Medulla oblongata (tissue), 1 donor: ENCODE data around the gene KCNQ4.

ENCODE experiments used
- DNase-seq: peaks from one replicate; pipeline ENCODE4 v3.0.0-alpha.2; 2015; ENCODE audit errors: extremely low spot score

KCNQ4 gene

GRCh38 chr1:40858856-40859416, 75.3 kb downstream of the KCNQ4 start:
- DNase-seq, result no peak

- DNase-seq, result peak; percentile 38
Measured at GRCh38 chr1:40860706-40861223, 77.2 kb downstream of the KCNQ4 start.

- no peak for DNase-seq
Measured at GRCh38 chr1:40861224-40862003, 77.8 kb downstream of the KCNQ4 start.

GRCh38 chr1:40862008-40862863, 78.6 kb downstream of the KCNQ4 start, which contains the start of gene CITED4:
Gene CITED4, minus strand, starts transcription at chr1:40862363. Its CDS starts 236 bp downstream, at chr1:40862127.
- peak; percentile 96 for DNase-seq

DNA sequence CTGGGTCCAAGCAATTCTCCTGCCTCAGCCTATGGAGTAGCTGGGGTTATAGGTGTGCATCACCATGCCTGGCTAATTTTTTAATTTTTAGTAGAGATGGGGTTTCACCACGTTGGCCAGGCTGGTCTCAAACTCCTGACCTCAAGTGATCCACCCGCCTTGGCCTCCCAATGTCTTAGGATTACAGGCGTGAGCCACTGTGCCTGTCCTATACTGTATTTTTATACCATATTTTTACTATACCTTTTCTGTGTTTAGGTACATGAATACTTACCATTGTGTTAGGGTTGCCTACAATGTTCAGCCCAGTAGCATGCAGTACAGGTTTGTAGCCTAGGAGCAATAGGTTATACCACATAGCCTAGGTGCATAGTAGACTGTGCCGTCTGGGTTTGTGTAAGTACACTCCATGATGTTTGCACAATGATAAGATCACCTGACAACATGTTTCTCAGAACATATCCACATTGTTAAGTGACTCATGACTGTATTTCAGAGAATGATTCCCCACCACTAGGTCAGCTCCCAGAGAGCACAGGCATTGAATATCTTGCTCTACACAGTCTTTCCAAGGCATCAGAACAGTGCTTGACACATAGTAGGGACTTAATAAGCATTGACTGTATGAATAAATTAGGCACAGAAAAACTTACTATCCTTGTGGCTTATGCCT, 84.6 kb downstream of the KCNQ4 start:
- DNase-seq, result no peak

DNA sequence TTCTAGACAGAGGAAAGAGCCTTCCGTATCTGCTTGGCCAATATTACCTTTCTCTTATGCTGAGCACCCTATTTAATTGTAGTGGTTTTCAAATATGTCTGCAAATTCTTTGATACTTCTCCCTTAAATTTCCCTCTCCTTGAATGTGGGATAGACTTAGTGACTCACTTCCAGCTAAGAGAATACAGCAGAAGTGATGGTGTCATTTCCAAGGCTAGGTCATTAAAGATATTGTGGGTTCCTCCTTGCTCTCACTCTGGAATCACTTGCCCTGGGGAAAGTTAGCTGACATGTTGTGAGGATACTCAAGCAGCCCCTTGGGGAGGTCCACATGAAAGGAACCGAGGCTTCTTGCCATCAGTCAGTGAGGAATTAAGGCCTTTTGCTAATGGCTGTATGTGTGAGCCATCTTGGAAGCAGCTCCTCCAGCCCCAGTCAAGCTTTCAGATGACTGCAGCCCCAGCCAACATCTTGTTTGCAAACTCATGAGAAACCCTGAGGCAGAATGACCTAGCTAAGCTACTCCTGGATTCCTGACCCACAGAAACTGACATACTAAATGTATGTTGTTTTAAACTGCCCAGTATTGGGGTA, 86.6 kb downstream of the KCNQ4 start:
- no peak for DNase-seq

GRCh38 chr1:40872276-40872675, 88.7 kb downstream of the KCNQ4 start:
- DNase-seq, result no peak

DNA sequence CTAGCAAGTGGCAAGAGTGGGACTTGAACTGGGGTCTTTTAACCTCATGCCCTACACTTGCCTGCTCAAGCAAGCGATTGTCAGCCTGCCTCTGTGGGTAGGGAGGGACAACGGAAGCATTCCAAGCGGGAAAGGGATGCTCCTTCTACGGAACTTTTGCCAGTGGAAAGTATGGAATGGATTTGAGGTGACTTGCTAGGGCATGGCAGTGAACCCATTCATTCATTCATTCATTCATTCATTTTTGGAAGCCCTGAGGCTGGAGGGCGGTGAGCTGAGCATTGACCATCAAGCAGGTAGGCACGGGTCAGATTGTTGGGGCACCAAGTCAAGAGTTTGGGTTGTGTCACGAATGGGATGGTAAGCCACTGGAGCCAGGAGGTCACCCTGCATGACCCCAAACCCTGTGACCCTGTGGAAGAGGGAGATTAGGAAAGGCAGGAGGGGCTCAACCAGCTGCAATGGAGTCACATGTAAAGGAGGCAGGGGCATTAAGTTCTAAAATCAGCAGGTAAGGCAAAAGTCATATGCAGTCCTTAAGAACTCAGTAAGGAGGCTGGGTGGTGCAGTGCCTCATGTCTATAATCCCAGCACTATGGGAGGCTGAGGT, 90.4 kb downstream of the KCNQ4 start:
- no peak for DNase-seq

DNA sequence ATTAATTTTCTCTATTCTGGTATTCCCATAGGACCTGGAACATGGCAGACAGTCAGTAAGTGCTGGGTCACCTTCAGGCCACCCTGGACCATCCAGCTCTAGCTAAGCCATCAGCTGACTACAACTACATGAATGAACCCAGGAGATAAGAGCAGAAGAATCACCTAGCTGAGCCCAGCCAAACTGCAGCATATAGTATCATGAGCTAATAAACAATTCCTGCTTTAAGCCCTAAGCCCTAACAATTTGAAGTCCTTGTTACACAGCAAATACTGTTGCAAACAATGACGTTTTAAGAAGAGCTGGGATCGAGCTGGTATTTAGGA, 92.8 kb downstream of the KCNQ4 start:
- DNase-seq, result no peak

- no peak for DNase-seq
Measured at GRCh38 chr1:40876891-40877290, 93.3 kb downstream of the KCNQ4 start.

GRCh38 chr1:40877698-40878097, 94.1 kb downstream of the KCNQ4 start:
- peak; percentile 18 for DNase-seq

- no peak for DNase-seq
Measured at GRCh38 chr1:40878906-40879305, 95.3 kb downstream of the KCNQ4 start.

DNA sequence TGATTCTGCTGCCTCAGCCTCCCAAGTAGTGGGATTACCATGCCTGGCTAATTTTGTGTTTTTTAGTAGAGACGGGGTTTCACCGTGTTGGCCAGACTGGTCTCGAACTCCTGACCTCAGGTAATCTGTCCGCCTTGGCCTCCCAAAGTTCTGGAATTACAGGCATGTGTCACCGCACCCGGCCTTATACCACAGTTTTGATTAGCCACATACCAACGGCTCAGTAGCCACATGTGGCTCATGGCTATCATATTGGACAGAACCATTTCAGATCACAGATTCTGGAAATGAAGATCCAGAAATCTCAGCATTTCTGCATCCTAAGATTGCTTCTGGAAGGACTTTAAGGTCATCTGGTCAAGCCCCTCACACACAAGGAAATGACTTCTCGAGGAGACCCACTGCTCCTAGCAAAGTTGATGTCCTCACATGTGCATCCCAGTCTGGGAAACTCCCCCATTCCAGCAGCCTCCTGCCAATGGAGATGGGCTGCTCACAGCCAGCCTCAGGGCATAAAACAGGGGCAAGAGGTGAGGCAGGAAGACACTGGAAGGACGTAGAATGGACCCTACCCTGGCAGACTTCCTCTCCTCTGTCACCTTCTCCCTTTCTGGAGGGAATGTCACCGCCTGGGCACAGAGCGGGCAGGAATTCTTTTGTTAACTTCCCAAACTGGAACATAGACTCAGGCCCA, 96.0 kb downstream of the KCNQ4 start:
- DNase-seq, result no peak

GRCh38 chr1:40880813-40881549, 97.4 kb downstream of the KCNQ4 start:
- DNase-seq, result no peak

DNA sequence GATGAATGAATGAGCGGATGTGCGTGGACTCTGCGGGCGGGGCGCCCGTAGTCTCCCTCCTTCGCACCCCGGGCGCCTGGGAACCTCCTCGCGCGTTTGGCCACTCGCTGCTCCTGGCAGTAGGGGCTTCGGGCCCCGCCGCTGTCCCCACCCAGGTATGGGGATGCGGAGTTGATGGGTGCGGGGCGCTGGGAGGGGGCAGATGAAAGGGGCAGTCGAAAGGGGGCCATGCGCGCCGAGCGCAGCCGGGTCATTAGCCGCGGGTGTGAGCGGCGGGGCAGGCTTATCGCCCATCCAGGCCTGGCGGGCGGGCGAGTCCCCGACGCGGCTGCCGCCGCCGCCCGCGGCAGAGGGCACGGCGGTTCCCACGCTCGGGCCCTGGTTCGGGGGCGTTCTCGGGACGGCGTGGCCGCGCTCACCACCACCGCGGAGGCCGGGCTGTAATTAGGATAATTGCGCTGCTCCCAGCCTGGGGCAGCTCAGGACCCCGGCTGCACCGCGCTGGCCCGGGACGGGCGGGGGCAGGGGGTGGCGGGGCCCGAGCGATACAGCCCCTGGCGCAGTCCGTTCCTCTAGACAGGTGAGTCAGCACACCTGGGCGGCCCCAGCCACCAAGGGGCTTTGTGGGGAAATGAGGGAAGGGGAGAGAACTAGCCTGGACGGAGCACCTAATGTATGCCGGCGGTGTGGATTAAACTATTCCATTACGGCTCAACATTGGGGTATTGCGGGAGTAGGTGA, 100.6 kb downstream of the KCNQ4 start:
- DNase-seq, result no peak

- DNase-seq, result no peak
Measured at GRCh38 chr1:40886318-40887011, 102.9 kb downstream of the KCNQ4 start.

DNA sequence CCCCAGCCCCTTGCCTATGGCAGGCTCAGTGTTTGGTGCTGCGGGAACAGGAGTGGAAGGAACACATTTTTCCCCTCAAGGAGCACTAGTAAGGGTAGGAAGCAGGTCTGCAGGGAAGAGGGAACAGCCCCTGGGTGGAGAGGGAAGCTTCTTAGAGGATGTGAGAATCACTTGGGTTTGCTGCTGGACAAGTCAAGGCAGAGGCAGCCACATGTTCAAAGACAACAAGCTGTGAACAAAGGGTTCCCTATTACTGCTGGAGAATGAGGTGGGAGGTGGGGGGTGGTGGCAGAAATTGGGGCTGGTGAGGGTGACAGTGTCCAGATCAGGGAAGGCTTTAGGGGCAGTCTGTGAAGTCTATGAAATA, 103.4 kb downstream of the KCNQ4 start:
- no peak for DNase-seq

- DNase-seq, result no peak
Measured at GRCh38 chr1:40887652-40888051, 104.1 kb downstream of the KCNQ4 start.
